ENCODE measurements around the gene EPN2.
A peak's percentile ranks its signal among the peaks of the same experiment; 100 is the strongest.

EPN2 gene

DNA sequence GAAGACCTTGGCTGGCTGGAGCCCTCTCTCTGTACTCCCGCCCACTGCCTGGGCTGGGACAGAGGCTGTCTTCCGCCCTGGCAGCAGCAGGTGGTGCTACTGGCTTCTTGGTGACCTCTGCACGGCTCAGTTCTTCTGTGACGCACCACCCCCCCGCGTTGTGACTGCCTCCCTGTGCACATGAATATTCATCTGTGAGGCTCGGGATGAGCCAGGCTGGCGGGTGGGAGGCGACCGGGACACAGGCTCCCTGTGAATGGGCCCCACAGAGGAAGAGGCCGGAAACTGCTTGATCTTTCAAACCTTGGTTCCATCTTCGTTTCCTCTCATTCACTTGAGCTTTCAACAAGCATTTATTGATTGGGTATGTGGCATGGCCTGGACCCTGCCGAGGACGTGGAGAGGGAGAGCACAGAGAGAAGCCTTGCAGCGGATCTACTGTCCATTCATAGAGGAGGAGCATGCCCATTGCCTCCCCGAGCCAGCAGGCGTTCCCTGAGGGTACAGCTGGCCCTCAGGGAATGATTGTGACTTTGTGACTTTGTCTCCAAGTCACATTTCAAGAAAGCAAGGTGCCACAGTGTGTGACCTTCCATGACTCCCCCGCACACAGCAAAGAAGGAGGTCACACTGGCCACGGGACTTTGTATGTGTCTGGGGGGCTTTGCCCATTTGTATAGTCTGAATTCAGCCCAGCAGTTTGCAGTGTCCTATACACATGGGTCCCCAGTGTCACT is 80.4 kb downstream of the EPN2 start:
- no peak overlapping the region for H3K4me3 Mint-ChIP-seq
- no peak for DNase-seq
- H3K4me1 Mint-ChIP-seq (ENCODE audit: low read depth in 2 of 2) = no peaks in the 10 kb centered on the region
- H3K9me3 Mint-ChIP-seq = no peaks in the 10 kb centered on the region
- no peaks in the 10 kb centered on the region for H3K36me3 Mint-ChIP-seq (ENCODE audit: insufficient read depth)
- ATAC-seq (replicated peaks) = no peak
- no peak overlapping the region for H3K27ac Mint-ChIP-seq
- peaks cover 0 to 11% of the 10 kb centered on the region in 2 donors for H3K27me3 Mint-ChIP-seq

DNA sequence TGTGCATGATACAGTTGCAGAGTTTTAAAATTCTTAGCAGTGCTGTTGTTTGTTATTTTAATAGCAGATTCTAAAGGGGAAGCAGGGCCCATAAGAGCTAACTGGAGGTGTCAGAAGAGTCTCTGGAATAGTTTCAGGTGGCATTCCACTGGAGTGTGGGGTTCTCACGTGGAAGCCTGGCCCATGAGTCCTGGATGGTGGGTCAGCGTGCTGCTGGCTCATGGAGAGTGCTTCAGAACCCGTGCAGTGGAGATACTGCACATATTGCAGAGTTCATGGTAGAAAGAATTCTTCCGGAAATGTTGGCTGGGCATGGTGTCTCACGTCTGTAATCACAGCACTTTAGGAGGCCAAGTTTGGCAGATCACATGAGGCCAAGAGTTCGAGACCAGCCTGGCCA is 81.4 kb downstream of the EPN2 start:
- no peak for ATAC-seq (replicated peaks)
- Mint-ChIP-seq H3K4me3 (no peak overlapping the region), H3K27me3 (peaks cover 0 to 11% of the 10 kb centered on the region in 2 donors), H3K27ac (no peak overlapping the region), H3K9me3 (no peaks in the 10 kb centered on the region), H3K4me1 (ENCODE audit: low read depth in 2 of 2) (no peaks in the 10 kb centered on the region), H3K36me3 (ENCODE audit: insufficient read depth) (no peaks in the 10 kb centered on the region)
- DNase-seq = no peak

DNA sequence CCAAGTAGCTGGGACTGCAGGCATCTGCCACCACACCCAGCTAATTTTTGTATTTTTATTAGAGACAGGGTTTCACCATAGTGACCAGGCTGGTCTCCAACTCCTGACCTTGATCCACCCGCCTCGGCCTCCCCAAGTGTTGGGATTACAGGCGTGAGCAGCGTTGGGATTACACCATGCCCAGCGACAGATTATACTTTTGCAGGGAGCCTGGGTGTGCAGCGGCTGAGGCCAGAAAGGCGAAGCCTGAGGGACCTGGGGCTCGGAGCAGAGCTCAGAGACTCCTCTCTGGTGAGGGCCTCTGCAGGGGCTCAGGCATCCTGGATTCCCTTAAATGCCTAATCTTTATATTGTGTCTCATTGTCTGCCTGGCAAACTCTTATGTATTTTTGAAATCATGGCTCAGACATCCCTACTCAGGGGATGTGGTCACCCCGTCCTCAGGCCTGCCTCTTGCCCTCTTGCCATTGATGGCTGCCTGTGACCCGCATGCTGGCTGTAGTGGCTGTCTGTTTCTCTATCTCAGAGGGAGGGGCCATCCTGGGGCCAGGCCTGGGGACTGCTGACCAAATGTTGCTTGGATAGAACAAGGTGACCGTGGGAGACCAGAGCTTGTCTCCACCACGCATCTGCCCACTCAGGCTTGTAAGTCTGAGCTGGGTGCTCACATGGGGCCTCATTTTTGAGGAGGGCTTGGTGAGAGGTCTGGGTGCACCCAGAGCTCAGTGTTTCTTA is 82.8 kb downstream of the EPN2 start:
- Mint-ChIP-seq H3K27me3 (peaks cover 0 to 11% of the 10 kb centered on the region in 2 donors), H3K36me3 (ENCODE audit: insufficient read depth) (no peaks in the 10 kb centered on the region), H3K9me3 (no peaks in the 10 kb centered on the region), H3K4me3 (no peak overlapping the region), H3K4me1 (ENCODE audit: low read depth in 2 of 2) (no peaks in the 10 kb centered on the region), H3K27ac (no peak overlapping the region)
- DNase-seq (no peak), ATAC-seq (replicated peaks) (no peak)

DNA sequence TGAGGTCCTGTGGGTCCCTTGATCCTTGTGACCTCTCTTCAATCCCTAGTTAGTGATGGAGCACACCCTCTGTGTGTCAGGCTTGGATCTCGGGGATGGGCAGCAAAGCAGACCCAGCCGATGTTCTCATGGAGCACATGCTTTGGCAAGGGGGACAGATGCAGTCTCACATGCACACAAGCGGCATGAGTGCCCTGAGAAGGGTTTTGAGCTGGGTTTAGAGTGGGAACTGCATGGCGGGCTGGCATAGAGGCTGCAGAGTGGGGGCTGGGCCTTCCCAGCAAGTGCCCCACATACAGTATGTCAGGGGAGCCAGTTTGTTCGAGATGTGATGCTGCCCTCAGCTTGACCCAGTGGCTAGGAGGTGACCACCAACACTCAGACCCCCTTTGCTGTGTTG is 83.7 kb downstream of the EPN2 start:
- no peak overlapping the region for H3K27ac Mint-ChIP-seq
- H3K4me3 Mint-ChIP-seq = no peak overlapping the region
- no peaks in the 10 kb centered on the region for H3K36me3 Mint-ChIP-seq (ENCODE audit: insufficient read depth)
- no peaks in the 10 kb centered on the region for H3K4me1 Mint-ChIP-seq (ENCODE audit: low read depth in 2 of 2)
- H3K27me3 Mint-ChIP-seq = peaks cover 0 to 11% of the 10 kb centered on the region in 2 donors
- ATAC-seq (replicated peaks) (no peak), DNase-seq (no peak)
- H3K9me3 Mint-ChIP-seq = no peaks in the 10 kb centered on the region

DNA sequence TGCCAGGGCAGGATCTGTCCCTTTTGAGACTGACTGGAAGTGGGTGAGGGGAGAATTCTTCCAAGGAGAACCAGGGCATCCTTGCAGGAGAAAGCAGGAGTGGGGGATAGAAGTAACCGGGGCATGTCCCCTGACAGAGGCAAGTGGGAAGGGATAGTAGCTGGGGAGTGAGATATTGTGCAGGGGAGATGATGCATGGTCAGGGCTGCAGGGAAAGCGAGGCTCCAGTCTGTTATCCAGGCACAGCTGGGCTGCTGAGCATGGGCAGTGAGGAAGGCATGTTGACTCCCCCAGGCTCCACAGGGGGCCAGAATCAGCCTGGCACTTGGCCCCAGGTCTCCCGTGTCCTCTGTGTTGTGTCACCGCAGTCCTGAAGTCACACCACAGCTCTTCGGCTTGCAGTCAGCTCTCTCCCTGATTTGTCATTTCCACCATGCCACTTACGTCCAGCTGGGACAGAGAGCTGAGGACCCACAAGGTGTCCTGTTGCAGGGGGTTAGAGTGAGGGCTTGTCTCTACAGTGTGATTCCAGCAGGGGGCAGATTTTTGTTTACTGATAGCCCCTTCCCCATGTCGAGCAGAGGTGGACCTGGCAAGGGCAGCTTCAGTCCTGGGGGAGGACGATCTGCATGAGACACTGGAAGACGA is 84.4 kb downstream of the EPN2 start:
- Mint-ChIP-seq H3K4me3 (no peak overlapping the region), H3K4me1 (ENCODE audit: low read depth in 2 of 2) (no peaks in the 10 kb centered on the region)
- ATAC-seq (replicated peaks) = no peak

DNA sequence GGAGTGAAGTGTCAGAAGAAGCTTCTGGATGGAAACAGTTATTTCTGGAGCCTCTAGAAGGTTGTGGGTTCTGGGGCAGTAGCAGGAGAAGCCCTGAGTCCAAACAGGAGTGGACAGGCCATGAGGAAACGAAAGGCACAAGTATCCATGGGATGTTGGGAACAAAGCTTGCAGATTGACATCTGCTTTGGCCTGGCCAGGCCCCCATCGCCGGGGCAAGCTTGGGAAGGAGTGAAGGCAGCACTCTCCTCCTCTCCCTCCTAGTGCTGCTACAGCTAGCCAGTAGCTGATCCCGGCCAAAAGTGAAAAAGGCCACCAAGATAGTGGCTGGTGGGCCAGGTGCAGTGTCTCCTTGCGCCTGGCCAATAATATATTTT is 85.0 kb downstream of the EPN2 start:
- no peaks in the 10 kb centered on the region for H3K4me1 Mint-ChIP-seq (ENCODE audit: low read depth in 2 of 2)
- H3K27me3 Mint-ChIP-seq = peaks cover 0 to 11% of the 10 kb centered on the region in 2 donors
- H3K9me3 Mint-ChIP-seq = no peaks in the 10 kb centered on the region
- H3K27ac Mint-ChIP-seq = no peak overlapping the region
- no peaks in the 10 kb centered on the region for H3K36me3 Mint-ChIP-seq (ENCODE audit: insufficient read depth)
- DNase-seq = no peak
- no peak overlapping the region for H3K4me3 Mint-ChIP-seq
- ATAC-seq (replicated peaks) = no peak

More for the DNA sequence above, 84.4 kb downstream of the EPN2 start:
- DNase-seq = no peak
- no peak overlapping the region for H3K27ac Mint-ChIP-seq
- H3K9me3 Mint-ChIP-seq = no peaks in the 10 kb centered on the region
- H3K36me3 Mint-ChIP-seq (ENCODE audit: insufficient read depth) = no peaks in the 10 kb centered on the region
- H3K27me3 Mint-ChIP-seq = peaks cover 0 to 11% of the 10 kb centered on the region in 2 donors

DNA sequence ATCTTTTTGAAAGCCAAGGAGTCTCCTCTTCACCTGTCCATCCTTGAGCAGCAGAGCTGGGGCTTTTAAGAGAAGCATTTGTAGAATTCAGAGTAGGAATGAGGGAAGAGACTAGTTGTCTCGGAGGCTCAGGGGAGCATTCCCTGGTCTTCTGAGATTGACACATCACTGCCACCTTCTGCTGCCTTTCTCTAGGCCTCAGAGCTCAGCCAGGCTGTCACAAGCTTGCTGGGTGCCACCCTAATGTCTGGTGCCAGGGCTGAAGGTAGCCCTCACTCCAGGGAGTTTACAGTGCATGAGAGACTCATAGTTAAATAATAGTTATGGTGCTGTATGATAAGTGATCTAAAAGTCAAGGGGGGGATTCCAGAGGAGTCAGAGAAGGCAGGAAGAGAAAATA is 85.7 kb downstream of the EPN2 start:
- no peak for DNase-seq
- Mint-ChIP-seq H3K27ac (no peak overlapping the region), H3K9me3 (no peaks in the 10 kb centered on the region), H3K36me3 (ENCODE audit: insufficient read depth) (no peaks in the 10 kb centered on the region), H3K27me3 (peaks cover 0 to 11% of the 10 kb centered on the region in 2 donors), H3K4me3 (no peak overlapping the region), H3K4me1 (ENCODE audit: low read depth in 2 of 2) (no peaks in the 10 kb centered on the region)
- ATAC-seq (replicated peaks) = no peak

DNA sequence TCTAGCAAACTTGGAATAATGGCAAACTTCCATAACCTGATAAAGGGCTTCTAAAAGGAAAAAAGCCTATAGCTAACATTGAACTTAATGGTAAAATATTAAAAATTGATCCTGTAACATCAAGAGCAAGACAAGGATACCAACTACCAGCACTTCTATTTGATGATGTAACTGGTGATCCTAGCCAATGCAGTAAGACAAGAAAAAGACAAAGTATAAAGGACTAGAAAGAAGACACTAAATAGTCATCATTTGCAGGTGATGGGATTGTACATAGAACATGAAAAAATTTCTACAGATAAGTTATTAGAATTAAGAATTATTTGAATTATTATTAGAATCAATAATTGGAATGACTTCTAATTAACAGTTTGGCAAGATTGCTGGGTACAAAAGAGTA is 88.4 kb downstream of the EPN2 start:
- Mint-ChIP-seq H3K4me1 (ENCODE audit: low read depth in 2 of 2) (no peaks in the 10 kb centered on the region), H3K4me3 (no peak overlapping the region)

DNA sequence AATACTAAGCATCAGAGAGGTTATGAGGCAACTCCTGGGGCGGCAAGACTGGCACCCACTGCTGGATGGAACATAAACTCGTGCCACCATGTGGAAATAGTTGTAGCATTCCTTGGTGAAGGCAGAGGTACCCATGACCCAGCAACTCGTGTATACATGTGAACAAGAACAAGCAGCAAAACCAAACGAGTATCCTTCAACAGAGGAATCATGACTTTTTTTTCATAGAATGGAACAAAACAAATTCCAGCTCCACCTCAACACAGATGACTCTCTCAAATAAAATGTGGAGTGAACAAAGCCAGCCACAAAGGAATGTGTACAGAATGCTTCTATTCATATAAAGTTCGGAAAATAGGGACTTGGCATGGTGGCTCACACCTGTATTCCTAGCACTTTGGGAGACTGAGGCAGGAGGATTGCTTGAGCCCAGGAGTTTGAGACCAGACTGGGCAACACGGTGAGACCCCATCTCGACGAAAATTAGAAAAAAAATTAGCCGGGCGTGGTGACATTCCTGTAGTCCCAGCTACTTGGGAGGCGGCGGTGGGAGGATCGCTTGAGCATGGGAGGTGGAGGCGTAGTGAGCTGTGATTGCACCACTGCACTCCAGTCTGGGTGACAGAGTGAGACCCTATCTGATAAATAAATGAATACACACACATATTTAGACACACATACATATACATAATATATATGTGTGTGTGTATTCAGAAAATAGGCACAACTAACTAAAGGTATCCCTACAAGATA is 90.0 kb downstream of the EPN2 start:
- H3K4me1 Mint-ChIP-seq (ENCODE audit: low read depth in 2 of 2) = no peaks in the 10 kb centered on the region
- H3K27me3 Mint-ChIP-seq = no peaks in the 10 kb centered on the region
- H3K4me3 Mint-ChIP-seq = no peak overlapping the region
- no peaks in the 10 kb centered on the region for H3K9me3 Mint-ChIP-seq
- no peaks in the 10 kb centered on the region for H3K36me3 Mint-ChIP-seq (ENCODE audit: insufficient read depth)
- ATAC-seq (replicated peaks) = no peak
- no peak overlapping the region for H3K27ac Mint-ChIP-seq
- DNase-seq = no peak

More for the DNA sequence above, 88.4 kb downstream of the EPN2 start:
- ATAC-seq (replicated peaks) (no peak), DNase-seq (no peak)
- Mint-ChIP-seq H3K27ac (no peak overlapping the region), H3K27me3 (peaks cover 0 to 11% of the 10 kb centered on the region in 2 donors), H3K36me3 (ENCODE audit: insufficient read depth) (no peaks in the 10 kb centered on the region), H3K9me3 (no peaks in the 10 kb centered on the region)

DNA sequence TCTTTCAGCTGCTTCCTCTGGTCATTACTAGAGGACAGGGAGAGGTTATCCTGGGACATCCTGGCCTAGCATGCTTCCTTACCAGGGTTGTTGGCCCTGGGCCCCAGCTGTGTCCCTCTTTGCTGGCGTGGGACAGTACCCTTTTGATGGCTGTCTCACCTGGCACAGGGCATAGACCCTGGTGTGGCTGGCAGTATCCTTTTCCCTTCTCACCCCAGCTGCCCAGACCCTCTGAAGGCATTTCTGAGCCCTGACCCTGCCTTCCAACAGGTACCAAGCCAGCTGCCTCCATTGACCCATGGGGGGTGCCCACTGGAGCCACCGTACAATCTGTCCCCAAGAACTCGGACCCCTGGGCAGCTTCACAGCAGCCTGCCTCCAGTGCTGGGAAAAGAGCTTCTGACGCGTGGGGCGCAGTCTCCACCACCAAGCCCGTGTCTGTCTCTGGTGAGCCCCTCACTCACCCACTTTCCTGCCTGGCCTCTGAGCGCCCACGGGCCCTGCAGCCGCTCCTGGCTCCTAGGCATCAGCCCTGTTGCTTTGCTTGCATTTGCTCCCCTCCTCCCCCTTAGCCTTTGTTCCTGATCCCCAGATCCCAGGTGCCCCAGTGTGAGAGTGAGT is 91.4 kb downstream of the EPN2 start:
- H3K9me3 Mint-ChIP-seq = no peaks in the 10 kb centered on the region
- no peak overlapping the region for H3K27ac Mint-ChIP-seq
- H3K4me3 Mint-ChIP-seq = no peak overlapping the region
- H3K4me1 Mint-ChIP-seq (ENCODE audit: low read depth in 2 of 2) = no peaks in the 10 kb centered on the region
- no peak for DNase-seq
- ATAC-seq (replicated peaks) = no peak
- H3K27me3 Mint-ChIP-seq = no peaks in the 10 kb centered on the region
- no peaks in the 10 kb centered on the region for H3K36me3 Mint-ChIP-seq (ENCODE audit: insufficient read depth)

DNA sequence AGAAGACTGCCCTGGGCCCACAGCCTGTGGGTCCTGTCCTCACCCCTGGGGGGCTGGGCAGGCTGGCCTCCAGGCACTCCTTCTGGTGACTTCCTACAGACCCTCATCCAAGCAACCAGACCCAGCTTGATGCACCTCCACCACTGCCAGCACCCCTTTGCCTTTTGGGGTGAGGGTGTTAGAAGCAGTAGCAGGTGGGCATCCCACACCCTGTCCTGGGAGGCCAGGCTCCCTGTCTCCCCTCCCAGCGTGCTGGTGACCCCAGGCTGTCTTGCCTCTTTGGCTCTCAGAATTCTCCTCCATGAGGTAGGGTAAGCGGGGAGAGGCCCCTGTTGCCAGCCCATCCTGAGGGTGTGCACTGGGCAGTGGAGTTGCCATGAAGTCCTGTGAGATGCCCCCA is 92.0 kb downstream of the EPN2 start:
- H3K27ac Mint-ChIP-seq = peak overlapping the region in 1 of 2 donors; percentile 74

DNA sequence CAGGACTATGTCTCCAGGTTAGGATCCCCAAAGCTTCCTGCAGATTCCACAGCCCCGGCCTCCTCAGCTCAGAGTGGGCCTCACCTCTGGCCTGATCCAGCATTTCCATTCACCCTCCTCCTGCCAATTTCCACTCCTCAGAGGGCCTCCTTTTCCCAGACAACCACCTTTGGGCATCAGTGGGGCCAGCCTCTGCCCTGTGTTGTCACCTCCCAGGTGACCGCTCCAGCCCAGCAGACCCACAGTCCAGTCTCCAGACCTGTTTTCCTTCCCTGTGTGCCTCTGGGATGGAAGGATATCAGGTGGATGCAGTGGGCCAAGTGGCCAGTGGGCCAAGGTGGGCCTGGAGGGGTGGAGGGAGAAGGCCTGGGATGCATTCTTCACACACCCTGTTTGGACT is 92.7 kb downstream of the EPN2 start:
- no peaks in the 10 kb centered on the region for H3K27me3 Mint-ChIP-seq
- no peaks in the 10 kb centered on the region for H3K36me3 Mint-ChIP-seq (ENCODE audit: insufficient read depth)
- no peaks in the 10 kb centered on the region for H3K9me3 Mint-ChIP-seq
- no peak for ATAC-seq (replicated peaks)
- no peaks in the 10 kb centered on the region for H3K4me1 Mint-ChIP-seq (ENCODE audit: low read depth in 2 of 2)
- H3K27ac Mint-ChIP-seq = peak overlapping the region in 1 of 2 donors; percentile 74
- DNase-seq = no peak
- no peak overlapping the region for H3K4me3 Mint-ChIP-seq

More for the DNA sequence above, 92.0 kb downstream of the EPN2 start:
- no peak for ATAC-seq (replicated peaks)
- no peaks in the 10 kb centered on the region for H3K4me1 Mint-ChIP-seq (ENCODE audit: low read depth in 2 of 2)
- H3K4me3 Mint-ChIP-seq = no peak overlapping the region
- no peaks in the 10 kb centered on the region for H3K36me3 Mint-ChIP-seq (ENCODE audit: insufficient read depth)
- H3K27me3 Mint-ChIP-seq = no peaks in the 10 kb centered on the region
- no peak for DNase-seq
- H3K9me3 Mint-ChIP-seq = no peaks in the 10 kb centered on the region

DNA sequence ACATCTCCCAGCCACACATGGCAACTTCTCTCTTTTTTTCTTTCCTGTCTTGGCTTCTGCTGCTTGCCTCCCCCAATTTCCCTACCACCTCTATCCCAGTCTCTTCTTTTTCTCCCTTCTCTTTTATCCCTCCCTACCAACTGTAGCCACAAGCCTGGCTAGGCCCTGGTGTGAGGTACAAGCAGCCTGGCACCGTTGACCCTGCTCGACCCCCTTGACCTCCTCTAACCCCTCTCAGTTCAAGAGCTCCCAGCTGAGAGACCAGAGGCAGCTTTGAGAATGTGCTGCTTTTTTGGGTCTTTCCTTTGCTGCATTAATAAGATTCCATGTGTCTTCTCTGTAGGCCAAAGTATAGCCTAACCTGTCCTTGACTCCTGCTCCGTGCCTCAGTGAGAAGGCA is 93.1 kb downstream of the EPN2 start:
- Mint-ChIP-seq H3K27ac (peak overlapping the region in 1 of 2 donors; percentile 74), H3K9me3 (no peaks in the 10 kb centered on the region), H3K27me3 (peaks cover 0 to 2% of the 10 kb centered on the region in 2 donors), H3K4me1 (ENCODE audit: low read depth in 2 of 2) (no peaks in the 10 kb centered on the region), H3K4me3 (no peak overlapping the region), H3K36me3 (ENCODE audit: insufficient read depth) (no peaks in the 10 kb centered on the region)
- ATAC-seq (replicated peaks) = no peak
- no peak for DNase-seq

Data from effector memory CD8-positive, alpha-beta T cell (primary cell).